ENCODE measurements around the gene SLC30A7.
"Not testable (repeated sequence)": the region's sequence is repeated elsewhere in the genome, so short reads cannot be mapped to it uniquely, and the experiment has no call there.

SLC30A7 gene, protein sequence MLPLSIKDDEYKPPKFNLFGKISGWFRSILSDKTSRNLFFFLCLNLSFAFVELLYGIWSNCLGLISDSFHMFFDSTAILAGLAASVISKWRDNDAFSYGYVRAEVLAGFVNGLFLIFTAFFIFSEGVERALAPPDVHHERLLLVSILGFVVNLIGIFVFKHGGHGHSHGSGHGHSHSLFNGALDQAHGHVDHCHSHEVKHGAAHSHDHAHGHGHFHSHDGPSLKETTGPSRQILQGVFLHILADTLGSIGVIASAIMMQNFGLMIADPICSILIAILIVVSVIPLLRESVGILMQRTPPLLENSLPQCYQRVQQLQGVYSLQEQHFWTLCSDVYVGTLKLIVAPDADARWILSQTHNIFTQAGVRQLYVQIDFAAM

DNA sequence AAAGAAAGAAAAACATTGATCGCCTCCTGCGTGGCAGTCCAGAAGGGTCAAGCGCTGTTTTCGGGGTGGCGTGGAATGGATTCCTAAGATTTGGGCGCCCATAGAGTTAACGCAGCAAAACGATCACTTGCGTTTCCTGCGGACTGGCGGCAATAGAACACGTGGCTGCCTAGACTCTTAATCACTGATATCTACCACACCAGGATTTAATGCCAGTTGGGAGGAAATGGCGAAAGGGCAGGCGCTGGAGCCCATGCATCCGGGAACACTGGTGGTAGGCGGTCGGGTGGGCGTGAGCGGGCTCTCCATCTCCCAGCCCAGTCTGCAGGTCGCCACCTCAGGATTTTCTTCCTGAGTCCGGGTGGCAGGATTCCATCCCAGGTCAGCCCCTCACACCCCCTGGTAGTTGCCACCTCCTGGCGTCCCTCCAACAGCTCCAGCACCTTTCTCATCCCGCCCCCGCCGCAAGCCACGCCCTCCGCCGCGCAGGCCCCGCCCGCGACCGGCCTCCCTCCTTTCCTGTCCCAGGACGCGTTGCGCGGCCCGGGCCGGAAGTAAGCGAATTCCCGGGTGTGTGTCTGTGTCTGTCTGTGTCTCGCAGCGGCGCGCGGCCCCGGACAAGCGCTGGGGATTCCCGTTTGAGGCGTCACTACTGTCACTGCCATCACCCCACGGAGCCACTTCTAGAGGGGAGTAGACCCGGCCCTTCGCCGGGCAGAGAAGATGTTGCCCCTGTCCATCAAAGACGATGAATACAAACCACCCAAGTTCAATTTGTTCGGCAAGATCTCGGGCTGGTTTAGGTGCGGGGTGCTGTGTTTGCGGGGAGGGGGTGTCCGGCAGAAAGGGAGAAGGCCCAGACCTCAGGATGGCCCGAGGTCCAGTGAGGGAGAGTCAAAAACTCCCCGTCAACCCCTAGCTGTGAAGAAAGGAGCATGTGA is at the start of gene SLC30A7:
TSS of gene SLC30A7 (plus strand) at position 551 of the 941 bp plus-strand sequence. CDS start at position 724, 173 bp downstream.
- DNase-seq (ENCODE audit: low read depth) = peak; percentile 49

DNA sequence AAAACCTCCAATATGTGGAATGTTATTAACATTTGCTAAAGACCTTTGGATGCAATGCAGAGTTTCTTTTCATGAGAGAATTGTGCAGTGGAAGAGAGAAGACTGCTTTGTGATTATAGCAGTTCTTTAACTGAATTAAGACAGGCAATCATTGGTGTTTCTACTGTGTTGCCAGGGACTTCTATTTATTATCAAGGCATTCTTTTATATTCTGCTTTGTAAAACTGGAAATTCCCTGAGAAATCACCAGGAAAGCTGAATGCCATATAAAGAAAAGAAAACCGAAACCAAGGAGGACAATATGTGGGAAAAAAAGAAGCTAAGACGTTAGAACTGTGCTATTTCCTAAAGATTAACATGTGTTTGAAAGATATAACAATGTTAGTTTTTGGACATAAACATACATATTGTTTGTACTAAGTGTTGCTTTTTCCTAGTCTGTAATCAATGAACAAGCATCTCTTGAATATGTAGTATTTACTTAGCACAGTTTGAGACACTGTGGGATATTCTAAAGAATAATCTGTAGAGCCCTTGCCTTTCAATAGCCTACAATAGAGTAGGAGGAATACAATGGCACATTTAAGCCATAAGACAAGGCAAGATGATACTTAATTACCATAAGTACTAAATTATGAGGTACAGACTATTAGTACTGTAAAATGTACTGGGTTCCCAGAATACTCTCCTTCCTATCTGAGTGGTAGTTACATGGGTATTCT is 48.4 kb upstream of the SLC30A7 start:
- no peak for DNase-seq (ENCODE audit: low read depth)

- DNase-seq (ENCODE audit: low read depth) = no peak
Observed at GRCh38 chr1:100851726-100852125, 44.2 kb upstream of the SLC30A7 start.

GRCh38 chr1:100852976-100853375 is 42.9 kb upstream of the SLC30A7 start:
- no peak for DNase-seq (ENCODE audit: low read depth)

- DNase-seq (ENCODE audit: low read depth) = not testable (repeated sequence)
Observed at GRCh38 chr1:100855116-100855515, 40.8 kb upstream of the SLC30A7 start.

DNA sequence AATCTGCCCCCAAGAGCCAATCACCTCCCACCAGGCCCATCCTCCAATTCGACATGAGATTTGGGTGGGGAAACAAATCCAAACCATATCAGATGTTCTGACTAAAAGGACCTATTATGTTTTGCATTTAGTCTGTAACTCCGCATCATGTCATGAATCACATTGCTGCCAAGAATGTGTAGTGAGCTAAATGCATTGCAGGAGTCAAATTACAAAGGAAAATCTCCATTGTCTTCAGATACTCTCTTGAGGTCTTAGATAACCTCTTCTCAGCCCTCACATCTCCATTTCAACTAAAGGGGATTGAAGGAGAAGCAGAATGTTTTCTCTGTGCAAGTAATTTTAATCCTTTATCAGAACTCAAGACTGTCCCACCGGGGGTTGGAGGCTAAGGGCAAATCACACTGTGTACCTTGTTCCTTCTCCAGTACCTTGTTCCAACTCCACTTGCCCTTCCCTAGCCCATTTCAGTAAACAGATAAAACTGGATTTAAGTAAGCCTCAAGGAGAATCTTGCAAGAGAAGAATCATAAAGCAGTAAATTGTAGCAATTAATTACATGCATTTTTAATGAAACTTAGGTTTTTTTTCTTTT is 35.4 kb upstream of the SLC30A7 start:
- no peak for DNase-seq (ENCODE audit: low read depth)

DNA sequence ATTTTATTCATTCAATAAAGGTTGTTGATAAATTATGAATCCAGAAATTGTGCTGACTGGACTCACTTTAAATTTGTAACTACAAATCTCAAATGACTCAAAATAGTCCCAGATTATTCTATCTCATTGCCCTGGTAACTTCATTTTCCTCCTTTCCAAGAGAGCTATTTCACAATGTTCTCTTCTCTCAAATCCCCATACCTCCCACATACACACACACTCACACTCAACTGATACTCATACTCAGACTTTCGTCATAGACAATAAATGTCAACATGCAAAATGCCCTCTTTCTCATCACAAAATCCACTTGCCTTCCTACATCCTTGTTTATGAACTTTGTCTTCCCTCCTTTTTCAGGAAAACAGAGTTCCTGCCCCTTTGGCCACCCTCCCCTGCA is 34.5 kb upstream of the SLC30A7 start:
- DNase-seq (ENCODE audit: low read depth) = no peak

DNA sequence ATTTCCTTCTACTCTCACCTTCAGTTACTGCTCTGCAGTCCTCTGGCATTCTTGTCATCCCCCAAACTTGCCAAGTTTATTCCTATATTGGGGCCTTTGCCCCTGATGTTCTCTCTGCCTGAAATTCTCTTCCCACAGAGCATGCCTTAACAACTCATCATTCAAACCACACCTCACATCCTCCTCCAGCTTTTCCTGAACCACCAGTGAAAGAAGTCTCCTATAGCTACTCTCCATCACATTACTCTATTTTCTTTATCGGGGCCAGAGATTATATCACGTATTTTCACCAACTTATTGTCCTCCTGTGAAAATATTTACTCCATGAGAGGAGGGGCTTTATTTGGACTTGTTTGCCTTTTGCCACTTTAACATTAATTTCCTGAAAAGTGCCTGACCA is 33.3 kb upstream of the SLC30A7 start:
- DNase-seq (ENCODE audit: low read depth) = no peak

- DNase-seq (ENCODE audit: low read depth) = no peak
Observed at GRCh38 chr1:100866041-100866900, 29.6 kb upstream of the SLC30A7 start.

GRCh38 chr1:100866901-100867206 is 29.0 kb upstream of the SLC30A7 start:
- no peak for DNase-seq (ENCODE audit: low read depth)

DNA sequence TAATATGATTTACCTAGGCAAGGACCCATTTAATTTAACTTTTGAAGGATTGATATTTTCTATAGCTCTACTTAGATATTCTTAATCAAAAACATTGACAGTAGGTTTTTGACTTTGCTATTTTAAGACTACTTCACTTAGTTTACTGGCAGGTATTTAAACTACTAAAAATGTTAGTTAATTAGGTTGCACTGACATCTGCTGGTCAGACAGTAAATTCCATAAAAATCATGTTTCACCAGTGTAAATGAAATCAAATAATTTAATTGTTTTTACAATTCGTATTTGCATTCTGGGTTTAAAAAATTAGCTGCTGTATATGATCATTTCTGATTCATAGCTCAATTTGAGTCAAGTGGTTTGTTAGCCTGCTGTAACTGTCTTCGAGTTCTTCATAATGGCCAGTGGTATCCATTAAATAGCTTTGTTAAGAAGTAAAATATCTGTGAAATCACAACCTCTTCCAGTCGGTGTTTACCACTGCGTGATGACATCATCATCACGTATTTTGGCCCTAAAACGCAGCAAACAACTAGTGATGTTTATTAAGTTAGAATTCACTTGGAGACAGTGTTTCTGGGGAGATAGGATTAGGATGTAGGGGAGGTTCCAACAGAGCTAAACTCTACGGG is 27.4 kb upstream of the SLC30A7 start:
- no peak for DNase-seq (ENCODE audit: low read depth)

DNA sequence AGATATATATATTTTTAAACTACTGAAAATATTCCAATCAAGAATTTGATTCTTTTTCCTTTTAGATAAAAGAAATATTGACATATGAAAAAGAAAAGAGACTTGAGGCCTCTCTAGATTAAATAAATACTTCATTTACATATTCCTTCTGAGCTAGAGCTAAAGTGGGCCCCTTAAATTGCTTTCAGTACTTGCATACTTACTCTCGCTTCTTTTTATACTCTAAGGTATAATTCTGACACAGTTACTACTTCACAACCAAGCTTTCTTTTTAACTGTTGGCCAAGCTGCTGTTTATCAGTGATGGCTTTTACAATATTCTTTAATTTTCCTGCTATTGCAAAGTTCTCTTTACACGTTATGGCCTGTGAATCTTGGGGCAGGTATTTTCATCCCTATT is 25.9 kb upstream of the SLC30A7 start:
- no peak for DNase-seq (ENCODE audit: low read depth)

DNA sequence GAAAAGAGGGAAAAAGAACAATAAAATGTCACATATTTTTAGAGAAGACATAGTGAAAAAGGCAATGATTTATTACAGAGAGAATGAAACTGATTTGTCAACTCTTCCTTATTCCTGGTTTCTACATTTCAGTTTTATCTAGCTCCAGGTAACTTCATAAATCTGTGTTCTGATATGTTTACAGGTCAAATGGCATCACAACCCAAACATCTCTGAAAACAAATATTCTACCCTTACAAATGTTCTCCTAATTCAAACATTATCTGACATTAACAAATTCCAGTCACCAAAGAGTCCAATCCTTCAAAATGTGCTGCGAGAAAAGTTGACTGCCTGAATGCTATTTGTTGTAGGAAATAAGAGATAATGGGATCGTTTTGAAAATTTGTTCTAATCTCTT is 21.5 kb upstream of the SLC30A7 start:
- DNase-seq (ENCODE audit: low read depth) = no peak

GRCh38 chr1:100875228-100875627 is 20.7 kb upstream of the SLC30A7 start:
- no peak for DNase-seq (ENCODE audit: low read depth)

- no peak for DNase-seq (ENCODE audit: low read depth)
Observed at GRCh38 chr1:100876291-100876690, 19.6 kb upstream of the SLC30A7 start.

GRCh38 chr1:100879422-100879821 is 16.5 kb upstream of the SLC30A7 start:
- no peak for DNase-seq (ENCODE audit: low read depth)

GRCh38 chr1:100881687-100882086 is 14.2 kb upstream of the SLC30A7 start:
- no peak for DNase-seq (ENCODE audit: low read depth)

GRCh38 chr1:100882698-100883097 is 13.2 kb upstream of the SLC30A7 start:
- DNase-seq (ENCODE audit: low read depth) = no peak

DNA sequence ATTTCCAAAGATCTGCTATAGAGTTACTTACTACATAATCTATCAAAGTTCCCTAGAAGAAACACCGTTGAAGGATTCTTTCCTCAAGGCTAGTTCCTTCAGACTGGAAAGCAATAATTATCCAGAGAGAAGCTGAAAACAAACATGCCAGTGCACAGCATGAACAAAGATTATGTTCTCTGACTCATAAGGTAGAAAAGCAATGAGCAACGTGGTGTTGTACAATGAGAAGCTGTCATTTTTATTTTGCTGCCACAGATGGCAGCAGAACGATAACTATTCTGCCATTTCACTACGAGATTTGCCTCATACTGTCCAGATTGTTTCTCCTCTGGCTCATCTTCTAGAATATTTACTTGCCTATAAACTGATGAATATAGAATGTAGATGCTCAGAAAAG is 11.9 kb upstream of the SLC30A7 start:
- no peak for DNase-seq (ENCODE audit: low read depth)

- DNase-seq (ENCODE audit: low read depth) = not testable (repeated sequence)
Observed at GRCh38 chr1:100889007-100889406, 6.9 kb upstream of the SLC30A7 start.

All from GM04503 (cell line).